Aorta (tissue), 5 donors: ENCODE data around the gene CRMP1. TPM values are rescaled to one million over a fixed set of nuclear protein-coding genes. Genes with fewer than 3 reads are reported as not detected.
A peak's percentile ranks its signal among the peaks of the same experiment; 100 is the strongest.

ENCODE experiments used
- ATAC-seq: fragments of 200-7000 bp; cut with Tn5 transposase; one replicate; pipeline ENCODE4 v1.9.1; 2022; ENCODE audit warnings: moderate library complexity; ENCODE audit not compliant: low FRiP score
- DNase-seq, 2 donors: peaks; one replicate each; pipeline ENCODE4 v3.0.0-alpha.2; 2020
- H3K27ac ChIP-seq, 2 donors: one replicate each; pipeline ENCODE4 v1.5.1; 2013; ENCODE audit warnings: low read length in 2 of 2, mild to moderate bottlenecking in 2 of 2, moderate library complexity in 2 of 2, control low read depth in 1 of 2, inconsistent platforms in 1 of 2, low read depth in 1 of 2
- H3K27me3 ChIP-seq, 2 donors: one replicate each; pipeline ENCODE4 v1.6.1; 2013; ENCODE audit warnings: control low read depth in 1 of 2, low read length in 1 of 2, mild to moderate bottlenecking in 1 of 2, moderate library complexity in 1 of 2; ENCODE audit not compliant: insufficient read depth in 2 of 2, control insufficient read depth in 1 of 2
- H3K36me3 ChIP-seq, 2 donors: one replicate each; pipeline ENCODE4 v1.6.1; 2013; ENCODE audit warnings: control low read depth in 1 of 2, low read length in 1 of 2, mild to moderate bottlenecking in 1 of 2; ENCODE audit not compliant: insufficient read depth in 2 of 2, control insufficient read depth in 1 of 2
- H3K4me1 ChIP-seq, 2 donors: one replicate each; pipeline ENCODE4 v1.6.1; 2013; ENCODE audit warnings: low read length in 2 of 2, control low read depth in 1 of 2, mild to moderate bottlenecking in 1 of 2, moderate library complexity in 1 of 2; ENCODE audit not compliant: insufficient read depth in 2 of 2, control insufficient read depth in 1 of 2
- H3K4me3 ChIP-seq, 2 donors: one replicate each; pipeline ENCODE4 v1.5.1; 2013; ENCODE audit warnings: low read length in 2 of 2, control low read depth in 1 of 2, mild to moderate bottlenecking in 1 of 2
- H3K9me3 ChIP-seq: one replicate; pipeline ENCODE4 v1.6.1; 2013; ENCODE audit warnings: mild to moderate bottlenecking, low read length; ENCODE audit not compliant: control insufficient read depth
- WGBS, 2 donors: extraction: QIAGEN DNeasy Blood & Tissue Kit; methylation state at CpG; one replicate each; pipeline ENCODE4 v1.1.7; 2013; 5-methylcytosine and 5-hydroxymethylcytosine counted together
- intact Hi-C, 2 donors: fragments of 100-400 bp; cut with DNase I; formaldehyde crosslinking; loops; one replicate each; pipeline versions ENCODE4 v1.14.2 to v1.15.0; 2022
- microRNA-seq, 2 donors: library from miRNA; unstranded; fragments of <30 nt; microRNA quantifications; one replicate each; pipeline ENCODE4 v1.2.0, GENCODE V29; 2020
- polyA plus RNA-seq, 2 donors: library from polyadenylated mRNA; stranded (reverse); fragments of 200-250 nt; gene quantifications; one replicate each; pipeline ENCODE4 v1.2.3, GENCODE V29; 2013
- total RNA-seq, 2 donors: library from RNA; stranded (reverse); fragmentation: NEBNext Ultra II Directional; extraction: Animal tissue kit (Norgen Biotek cat#: 25700); gene quantifications; one replicate each; pipeline ENCODE4 v1.2.1, GENCODE V29; 2021
- donor health status: healthy with polysubstance abuse.
- donor health status: Bipolar disorder and iron deficiency.
- donor health status: DM: no; HTN: no; CAD: no.
- donor health status: DM: no; HTN: no; CAD: no.
- donor health status: DM: yes; HTN: yes; CAD: no.

Gene CRMP1
- total and polyA plus RNA-seq, 4 donors, result 0.05 to 2.0 (median 0.58) TPM; not detected in 1

- no peak overlapping the region for H3K4me3 ChIP-seq
- no peak for ATAC-seq
- H3K9me3 ChIP-seq, result no peaks in the 10 kb centered on the region
- H3K27ac ChIP-seq, result no peak overlapping the region
- 99 to 100% methylated on average over 1 of the region's 1 CpG for WGBS, 2 donors
- no peaks in the 10 kb centered on the region for H3K4me1 ChIP-seq
- peaks cover 0 to 4% of the 10 kb centered on the region in 2 donors for H3K36me3 ChIP-seq
- no peaks in the 10 kb centered on the region for H3K27me3 ChIP-seq
- intact Hi-C loops, result no loop called here
- no peak for DNase-seq
Observed at GRCh38 chr4:5776510-5776909, 116.4 kb downstream of the CRMP1 start.

DNA sequence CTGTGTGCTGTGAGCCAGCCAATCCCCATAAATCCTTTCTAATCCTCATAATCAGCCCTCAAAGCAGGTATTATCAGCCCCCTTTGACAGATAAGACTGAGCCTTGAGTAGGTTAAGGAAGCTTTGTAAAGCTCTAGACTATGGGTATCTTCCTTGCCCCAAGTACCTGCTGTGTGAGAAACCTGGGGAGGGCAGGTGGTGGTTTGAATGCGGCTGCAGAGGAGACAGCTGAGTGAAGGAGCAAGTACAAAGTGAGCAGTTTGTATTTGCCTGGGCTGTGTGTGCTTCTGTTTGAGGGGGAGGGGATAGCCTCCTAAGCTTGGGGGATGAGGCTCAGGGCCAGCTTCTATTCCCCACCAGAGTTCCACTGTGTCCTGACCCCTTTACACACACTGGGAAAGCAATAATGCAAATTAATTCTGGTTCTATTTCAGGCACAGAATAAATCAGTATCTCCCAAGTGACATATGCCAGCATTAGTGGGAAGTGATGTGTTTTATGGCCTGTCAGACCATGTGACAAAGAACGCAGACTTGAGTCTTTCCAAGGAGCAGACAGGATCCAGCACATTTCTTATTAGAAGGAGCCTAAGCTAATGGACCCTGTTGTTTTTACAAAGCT, 118.4 kb downstream of the CRMP1 start:
- H3K4me3 ChIP-seq, result no peak overlapping the region
- ATAC-seq (peak; percentile 41), DNase-seq (no peak)
- H3K4me1 ChIP-seq, result no peaks in the 10 kb centered on the region
- 60 to 61% methylated on average over 2 of the region's 2 CpGs for WGBS, 2 donors
- peaks cover 2 to 4% of the 10 kb centered on the region in 2 donors for H3K36me3 ChIP-seq
- intact Hi-C loops, result no loop called here
- no peaks in the 10 kb centered on the region for H3K9me3 ChIP-seq
- no peaks in the 10 kb centered on the region for H3K27me3 ChIP-seq
- H3K27ac ChIP-seq, result no peak overlapping the region

GRCh38 chr4:5773271-5773555, 119.7 kb downstream of the CRMP1 start:
- DNase-seq, result no peak
- ATAC-seq, result no peak
- Histone ChIP-seq H3K27ac (no peak overlapping the region), H3K9me3 (no peaks in the 10 kb centered on the region), H3K4me1 (no peaks in the 10 kb centered on the region), H3K36me3 (peaks cover 2 to 4% of the 10 kb centered on the region in 2 donors), H3K27me3 (no peaks in the 10 kb centered on the region), H3K4me3 (no peak overlapping the region)
- 88 to 90% methylated on average over 2 of the region's 2 CpGs for WGBS, 2 donors
- intact Hi-C loops, result no loop called here

DNA sequence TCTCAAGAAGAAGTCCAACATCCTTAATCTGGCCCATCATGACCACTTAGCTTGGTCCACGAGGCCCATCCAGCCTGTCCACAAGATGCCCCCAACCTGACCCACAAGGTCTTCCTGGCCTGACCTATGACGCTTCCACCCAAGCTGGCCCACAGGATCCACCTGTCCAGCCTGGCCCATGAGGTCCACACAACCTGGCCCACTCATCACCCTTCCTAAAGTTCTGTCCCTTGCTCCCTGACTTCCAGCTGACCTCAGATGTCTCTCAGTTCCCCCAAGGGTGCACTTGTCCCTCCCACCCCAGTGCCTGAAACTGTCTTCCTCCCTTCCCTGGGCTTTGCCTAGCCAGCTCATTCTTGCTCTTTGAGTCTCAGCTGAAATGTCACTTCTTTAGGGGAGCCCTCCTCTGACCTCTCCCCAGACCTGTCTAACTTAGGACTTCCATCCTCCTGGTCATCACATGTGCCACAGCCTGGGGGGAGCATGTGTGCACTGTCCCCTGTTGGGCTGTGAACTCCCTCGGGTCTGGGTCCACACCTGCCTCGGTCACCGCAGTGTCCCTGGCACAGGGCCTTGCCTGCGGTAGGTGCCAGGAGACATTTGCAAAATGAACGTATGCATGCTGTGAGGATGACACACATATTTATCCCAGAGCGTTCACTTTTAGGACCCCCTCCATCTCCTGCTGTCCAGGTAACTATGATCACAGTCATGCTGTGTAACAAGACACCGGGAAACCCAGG, 120.2 kb downstream of the CRMP1 start:
- peaks cover 2 to 4% of the 10 kb centered on the region in 2 donors for H3K36me3 ChIP-seq
- H3K27me3 ChIP-seq, result no peaks in the 10 kb centered on the region
- 80 to 82% methylated on average over 9 of the region's 9 CpGs for WGBS, 2 donors
- ATAC-seq (no peak), DNase-seq (no peak)
- intact Hi-C loops, result no loop called here
- no peaks in the 10 kb centered on the region for H3K4me1 ChIP-seq
- no peak overlapping the region for H3K4me3 ChIP-seq
- no peaks in the 10 kb centered on the region for H3K9me3 ChIP-seq
- H3K27ac ChIP-seq, result no peak overlapping the region

Small RNA genes lying within 50 kb of the gene (microRNA-seq; reads per million reads assigned to microRNA genes)
- 0 to 0.60 reads per million in 2 donors for gene MIR378D1

Other genes with a start within 250 kb of the CRMP1 start
- 10 to 100 TPM; 12.2 to 16.0 TPM for gene EVC2, start 184.5 kb downstream of the CRMP1 start, total RNA-seq
- 1 to 10 TPM; 2.1 to 5.9 TPM for gene EVC2, start 184.5 kb downstream of the CRMP1 start, polyA plus RNA-seq
- gene EVC, start 181.9 kb downstream of the CRMP1 start, total RNA-seq, result 10 to 100 TPM; 33.3 to 58.2 TPM
- 10 to 100 TPM in 1 of 2 donors, 1 to 10 TPM in 1; 9.3 to 16.6 TPM for gene EVC, start 181.9 kb downstream of the CRMP1 start, polyA plus RNA-seq
- under 1 TPM; 0.03 to 0.06 TPM for gene C4orf50, start 125.3 kb upstream of the CRMP1 start, total RNA-seq
- gene C4orf50, start 125.3 kb upstream of the CRMP1 start, polyA plus RNA-seq, result not detected